G401 (cell line): ENCODE measurements around the gene RPS26. TPM values are rescaled to one million over a fixed set of nuclear protein-coding genes. Genes with fewer than 3 reads are reported as not detected.
"Not testable (repeated sequence)": the region's sequence is repeated elsewhere in the genome, so short reads cannot be mapped to it uniquely, and the experiment has no call there.

ENCODE experiments used
- DNase-seq: peaks from one replicate; pipeline ENCODE4 v3.0.0-alpha.2; 2015; ENCODE audit warnings: low spot score
- in situ Hi-C: cut with HindIII; loops from 2 replicates; pipeline ENCODE4 v1.10.0; 2016; ENCODE audit warnings: low sequenced_read_pairs, mixed read lengths
- total RNA-seq: library from RNA; depleted of rRNA; stranded (reverse); fragments of >200 nt; shearing (Covaris generic); gene quantifications from 2 replicates; pipeline ENCODE4 v1.2.3, GENCODE V29; 2014; rRNA removed

The RPS26 gene
- 1,383 and 1,581 TPM in 2 replicates for total RNA-seq

DNA sequence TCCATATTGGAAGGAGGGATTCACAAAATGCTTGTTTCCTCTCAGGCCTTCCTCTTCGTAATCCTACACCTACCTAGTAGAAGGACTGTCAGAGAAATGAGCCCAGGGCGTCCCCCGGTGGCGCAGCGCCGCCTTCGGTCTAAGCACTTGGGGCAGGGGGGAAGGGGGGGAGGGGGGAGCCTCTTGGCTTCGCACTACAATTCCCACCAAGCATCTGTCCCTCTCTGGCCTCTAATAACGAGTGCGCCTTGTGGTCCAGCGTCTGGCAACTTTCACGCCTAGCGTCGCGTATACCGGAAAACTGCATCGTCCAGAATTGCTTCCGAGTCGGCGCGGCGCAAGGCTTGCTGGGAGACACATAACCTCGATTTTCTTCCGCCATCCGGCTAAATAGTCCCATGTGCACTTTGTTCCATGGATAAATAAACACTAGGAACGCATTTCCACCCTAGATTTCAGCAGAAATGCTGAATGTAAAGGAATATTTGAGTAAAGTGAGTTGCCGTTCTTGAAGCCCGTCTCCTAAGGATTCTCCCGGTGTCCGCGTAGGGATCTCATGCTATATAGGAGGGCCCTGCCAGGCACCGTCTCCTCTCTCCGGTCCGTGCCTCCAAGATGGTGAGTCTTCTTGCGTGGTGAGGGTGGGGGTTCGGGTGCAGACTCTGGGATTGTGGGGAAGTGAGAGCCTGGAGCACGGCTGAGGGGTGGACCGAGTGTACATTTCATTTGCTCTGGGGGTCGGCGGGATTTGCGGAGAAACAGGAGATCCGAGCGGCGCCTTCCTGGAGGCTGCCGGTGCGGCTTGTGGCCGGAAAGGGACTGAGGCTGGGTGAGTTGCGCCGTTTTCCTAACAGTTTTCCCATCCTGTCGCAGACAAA lies at the start of gene RPS26:
RPS26 (plus strand) TSS at position 367 of the 878 bp plus-strand sequence; CDS start at position 616, 249 bp downstream.
- DNase-seq: peak; percentile 97
- in situ Hi-C loops: no loop called here

DNA sequence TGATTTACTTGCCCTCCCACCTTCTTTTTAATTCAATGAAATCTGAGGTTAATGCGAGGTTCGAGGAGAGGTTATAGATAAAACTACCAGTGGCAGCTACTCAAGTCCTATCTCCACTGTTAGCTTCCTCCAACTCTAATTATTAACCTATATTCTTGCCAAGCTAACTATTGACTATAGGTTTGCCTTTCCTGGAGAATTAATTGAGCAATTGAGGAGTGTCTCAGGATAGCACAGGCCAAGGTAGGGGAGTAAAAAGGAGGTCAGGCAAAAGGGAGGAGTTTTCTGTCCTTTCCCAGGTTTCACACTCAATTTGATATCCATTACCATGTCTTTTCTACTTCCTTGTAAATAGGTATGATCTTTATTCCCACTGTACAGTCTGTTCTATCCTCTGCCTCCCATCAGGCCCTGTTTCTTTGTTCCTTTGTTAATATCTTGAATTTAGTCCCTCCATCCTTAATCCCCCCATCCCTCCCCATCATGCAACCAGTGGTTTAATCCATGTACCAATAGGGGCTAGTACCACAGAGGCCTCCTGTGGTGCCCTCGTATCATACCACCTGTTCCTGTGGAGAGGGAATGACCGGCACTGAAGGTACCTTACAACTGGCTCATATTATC lies 48.4 kb upstream of the RPS26 start:
- in situ Hi-C loops: no loop called here
- DNase-seq: no peak

DNA sequence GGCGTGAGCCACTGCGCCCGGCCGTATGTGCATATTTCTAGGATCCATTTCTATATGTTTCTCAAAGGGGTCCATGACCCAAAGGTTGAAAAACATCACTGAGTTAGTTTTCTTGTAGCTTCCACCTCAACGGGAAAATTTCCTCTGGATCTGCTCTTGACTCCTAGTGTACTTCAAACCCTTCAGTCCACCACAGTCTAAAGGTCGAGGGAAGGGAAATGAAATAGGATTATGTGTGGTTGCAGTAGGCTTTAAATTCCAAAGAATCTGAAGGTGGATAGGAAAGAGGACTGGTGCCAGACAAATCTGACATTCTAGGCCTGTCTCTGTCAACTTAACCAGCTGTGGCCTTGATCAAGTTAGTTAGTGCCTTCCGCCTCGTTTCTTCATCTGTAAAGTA lies 46.4 kb upstream of the RPS26 start:
- in situ Hi-C loops: no loop called here
- DNase-seq: no peak

DNA sequence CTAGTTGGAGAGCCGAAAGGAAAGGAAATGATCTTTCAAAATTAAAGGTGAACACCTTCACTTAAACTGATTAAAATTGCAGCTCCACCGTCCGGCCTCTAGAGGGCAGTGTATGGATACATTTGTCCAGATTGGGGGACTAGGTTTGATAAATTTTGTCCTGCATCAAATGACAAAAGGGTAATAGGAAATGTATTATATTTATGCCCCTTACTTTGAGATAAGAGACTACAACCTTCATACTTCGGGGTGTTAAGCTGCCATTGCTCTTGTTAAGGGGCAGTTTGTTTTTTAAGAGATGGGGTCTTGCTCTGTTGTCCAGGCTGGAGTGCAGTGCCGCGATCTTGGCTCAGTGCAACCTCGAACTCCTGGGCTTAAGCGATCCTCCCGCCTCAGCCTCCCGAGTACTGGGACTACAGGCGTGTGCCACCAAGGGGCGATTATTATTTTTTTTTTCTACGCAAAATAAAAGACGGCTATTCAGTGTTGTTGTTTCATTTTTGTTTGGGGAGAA lies 45.5 kb upstream of the RPS26 start:
- in situ Hi-C loops: no loop called here
- DNase-seq: peak; percentile 84

DNA sequence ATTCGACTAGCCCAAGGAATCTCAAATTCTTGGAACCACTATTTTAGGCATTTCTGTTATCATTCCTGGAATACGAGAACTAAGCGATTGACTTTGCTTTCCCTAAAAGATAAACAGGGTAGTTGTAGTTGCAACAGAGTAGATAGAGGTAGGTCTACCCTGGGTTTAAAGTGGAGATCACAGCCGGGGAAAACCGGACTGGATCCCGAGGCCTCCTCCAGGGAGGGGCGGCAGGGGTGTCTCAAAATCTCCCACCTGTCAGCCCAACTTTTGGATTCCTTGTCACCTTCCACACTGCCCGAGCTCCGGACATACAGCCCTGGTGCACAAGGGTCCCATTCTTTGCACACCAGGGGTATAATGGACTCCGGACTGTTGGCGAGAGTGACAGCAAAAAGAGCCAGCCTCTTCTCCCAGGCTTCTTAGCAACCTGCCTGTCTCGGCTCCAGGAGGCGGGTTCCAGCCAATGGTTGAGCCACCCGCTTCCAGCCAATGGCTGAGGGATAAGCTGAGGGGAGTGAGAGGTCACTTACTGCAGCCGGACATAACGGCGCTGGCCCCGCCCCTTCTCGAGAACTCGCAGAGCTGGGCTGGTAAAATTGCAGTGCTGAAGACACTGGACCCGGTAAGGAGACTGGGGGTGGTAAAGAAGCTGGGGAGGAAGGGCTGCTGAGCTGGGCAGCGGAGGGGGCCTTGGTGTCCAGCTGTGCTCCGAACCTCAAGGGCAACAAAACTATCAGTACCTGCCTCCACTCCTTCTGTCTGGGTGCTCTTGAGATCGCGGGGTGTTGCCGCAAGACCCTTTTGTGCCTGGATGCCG lies 44.8 kb upstream of the RPS26 start, which contains the start of gene SUOX:
SUOX (plus strand) TSS at position 562 of the 820 bp plus-strand sequence. CDS start 4,946 bp downstream, outside the sequence.
- in situ Hi-C loops: no loop called here
- peak; percentile 100 for DNase-seq

DNA sequence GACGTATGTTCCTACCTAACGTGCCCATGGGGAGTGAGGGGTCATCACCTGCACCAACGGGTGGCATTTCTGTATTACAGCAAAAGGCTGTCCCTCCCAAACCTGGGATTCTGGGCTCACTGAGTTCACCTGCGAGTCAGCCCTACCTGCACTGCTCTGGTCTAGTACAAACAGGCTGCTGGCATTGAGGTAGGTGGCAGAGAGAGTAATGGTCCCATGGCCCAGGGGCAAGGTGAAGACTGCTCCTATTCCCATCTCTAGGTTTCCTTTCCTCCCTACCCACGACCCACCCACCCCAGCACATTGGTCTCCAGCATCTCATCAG lies 44.2 kb upstream of the RPS26 start:
- no peak for DNase-seq
- in situ Hi-C loops: no loop called here

DNA sequence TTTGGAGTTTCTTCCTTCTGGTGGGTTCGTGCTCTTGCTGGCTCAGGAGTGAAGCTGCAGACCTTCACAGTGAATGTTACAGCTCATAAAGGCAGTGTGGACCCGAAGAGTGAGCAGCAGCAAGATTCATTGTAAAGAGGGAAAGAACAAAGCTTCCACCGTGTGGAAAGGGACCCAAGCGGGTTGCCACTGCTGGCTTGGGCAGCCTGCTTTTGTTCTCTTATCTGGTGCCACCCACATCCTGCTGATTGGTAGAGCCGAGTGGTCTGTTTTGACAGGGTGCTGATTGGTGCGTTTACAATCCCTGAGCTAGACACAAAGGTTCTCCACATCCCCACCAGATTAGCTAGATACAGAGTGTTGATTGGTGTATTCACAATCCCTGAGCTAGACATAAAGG lies 42.2 kb upstream of the RPS26 start:
- DNase-seq, in situ Hi-C loops: not testable (repeated sequence)

DNA sequence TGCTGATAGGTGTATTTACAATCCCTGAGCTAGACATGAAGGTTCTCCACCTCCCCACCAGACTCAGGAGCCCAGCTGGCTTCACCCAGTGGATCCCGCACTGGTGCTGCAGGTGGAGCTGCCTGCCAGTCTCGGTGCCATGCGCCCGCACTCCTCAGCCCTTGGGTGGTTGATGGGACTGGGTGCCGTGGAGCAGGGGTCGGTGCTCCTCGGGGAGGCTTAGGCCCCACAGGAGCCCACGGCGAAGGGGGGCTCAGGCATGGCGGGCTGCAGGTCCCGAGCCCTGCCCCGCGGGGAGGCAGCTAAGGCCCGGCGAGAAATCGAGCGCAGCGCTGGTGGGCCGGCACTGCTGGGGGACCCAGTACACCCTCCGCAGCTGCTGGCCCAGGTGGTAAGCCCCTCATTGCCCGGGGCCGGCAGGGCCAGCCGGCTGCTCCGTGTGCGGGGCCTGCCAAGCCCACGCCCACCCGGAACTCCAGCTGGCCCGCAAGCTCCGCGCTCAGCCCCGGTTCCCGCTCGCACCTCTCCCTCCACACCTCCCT lies 41.6 kb upstream of the RPS26 start:
- not testable (repeated sequence) for DNase-seq

DNA sequence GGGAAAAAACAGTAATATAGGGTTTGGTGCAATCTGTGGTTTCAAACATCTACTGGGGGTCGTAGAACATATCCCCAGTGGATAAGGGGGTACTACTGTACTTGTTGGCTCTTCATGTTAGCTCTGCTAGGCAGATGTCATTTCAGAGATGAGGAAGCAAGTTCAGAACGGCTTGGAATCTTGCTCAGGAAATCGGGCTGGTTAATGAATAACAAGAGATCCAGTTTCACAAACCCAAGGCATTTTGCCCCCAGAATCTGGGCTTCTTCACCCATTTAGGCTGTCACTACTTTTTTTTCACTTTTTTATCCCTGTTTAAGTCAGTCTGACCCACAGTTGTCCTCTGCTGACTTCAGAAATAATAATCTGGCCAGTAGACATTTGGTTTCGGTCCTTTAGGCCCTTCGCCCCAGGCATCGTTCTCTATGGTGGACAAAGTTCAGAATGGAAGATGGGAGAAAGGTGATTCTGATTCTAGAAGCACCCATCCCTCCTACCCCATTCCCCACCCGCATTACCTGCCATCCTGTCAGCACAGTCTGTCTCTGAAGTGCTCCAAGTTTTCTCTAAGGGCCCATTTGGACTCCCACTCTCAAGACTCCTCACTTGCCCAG lies 40.1 kb upstream of the RPS26 start:
- in situ Hi-C loops: no loop called here
- no peak for DNase-seq

More for the DNA sequence above, 41.6 kb upstream of the RPS26 start:
- in situ Hi-C loops: not testable (repeated sequence)

DNA sequence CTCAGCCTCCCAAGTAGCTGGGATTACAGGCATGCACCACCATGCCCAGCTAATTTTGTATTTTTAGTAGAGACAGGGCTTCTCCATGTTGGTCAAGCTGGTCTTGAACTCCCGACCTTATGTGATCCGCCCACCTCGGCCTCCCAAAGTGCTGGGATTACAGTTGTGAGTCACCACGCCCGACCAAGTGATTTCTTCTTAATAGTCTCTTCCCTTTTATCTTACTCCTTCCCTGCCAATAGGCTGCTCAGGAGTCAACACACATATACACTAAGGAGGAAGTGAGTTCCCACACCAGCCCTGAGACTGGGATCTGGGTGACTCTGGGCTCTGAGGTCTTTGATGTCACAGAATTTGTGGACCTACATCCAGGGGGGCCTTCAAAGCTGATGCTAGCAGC lies 38.3 kb upstream of the RPS26 start:
- in situ Hi-C loops, DNase-seq: not testable (repeated sequence)

DNA sequence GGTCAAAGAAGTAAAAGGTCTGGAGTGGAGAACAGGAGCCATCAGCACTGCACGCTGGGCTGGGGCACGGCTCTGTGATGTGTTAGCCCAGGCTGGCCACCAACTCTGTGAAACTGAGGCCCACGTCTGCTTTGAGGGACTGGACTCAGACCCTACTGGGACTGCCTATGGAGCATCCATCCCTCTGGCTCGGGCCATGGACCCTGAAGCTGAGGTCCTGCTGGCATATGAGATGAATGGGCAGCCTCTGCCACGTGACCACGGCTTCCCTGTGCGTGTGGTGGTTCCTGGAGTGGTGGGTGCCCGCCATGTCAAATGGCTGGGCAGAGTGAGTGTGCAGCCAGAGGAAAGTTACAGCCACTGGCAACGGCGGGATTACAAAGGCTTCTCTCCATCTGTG lies 37.5 kb upstream of the RPS26 start:
- DNase-seq: no peak
- in situ Hi-C loops: no loop called here

DNA sequence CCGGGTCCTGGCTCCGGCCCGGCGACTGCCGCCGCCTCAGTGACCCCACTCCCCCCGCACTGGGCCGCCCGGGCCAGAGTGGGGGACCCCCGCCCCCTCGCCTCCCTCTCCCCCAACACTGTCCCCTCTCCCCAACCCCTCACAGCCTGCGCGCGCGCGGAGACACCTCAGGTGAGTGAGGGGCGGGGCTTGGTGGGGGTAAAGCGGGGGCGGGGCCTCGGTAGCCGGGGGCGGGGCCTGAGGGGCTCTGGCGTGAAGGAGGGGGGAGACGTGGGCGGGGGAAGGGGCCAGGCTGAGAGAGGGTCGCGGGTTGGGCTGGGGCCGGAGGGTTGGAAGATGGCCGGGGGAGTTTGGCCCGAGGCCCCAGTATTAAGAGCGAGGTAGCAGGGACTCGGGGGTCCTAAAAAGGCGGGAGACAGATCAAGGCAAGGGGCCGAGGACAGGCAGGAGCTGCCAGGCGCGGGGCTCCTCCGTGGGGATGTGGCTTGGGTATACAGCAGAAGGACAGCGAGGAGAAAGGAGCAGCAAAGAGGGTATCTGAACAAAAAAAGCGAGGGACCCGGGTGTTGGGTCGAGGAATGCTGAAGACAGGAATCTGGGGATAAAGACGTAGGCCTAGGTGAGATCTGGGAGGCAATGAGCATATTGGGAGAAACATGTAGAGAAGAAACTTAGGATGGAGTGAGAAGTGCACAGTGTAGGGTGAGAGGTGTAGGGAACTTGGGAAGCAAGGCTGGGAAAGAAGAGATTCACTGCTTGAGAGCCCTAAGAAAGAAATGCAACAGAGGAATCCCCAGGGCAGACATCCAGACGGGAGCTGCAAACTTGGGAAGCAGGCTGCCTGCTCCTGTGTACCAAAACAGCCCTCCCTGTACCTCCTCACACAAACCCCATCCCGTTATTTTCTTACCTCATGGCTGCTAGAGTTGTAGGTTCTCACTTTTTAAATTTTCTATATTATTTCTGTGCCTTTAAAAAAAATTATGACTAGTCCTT lies 33.9 kb upstream of the RPS26 start:
- DNase-seq: peak; percentile 67
- in situ Hi-C loops: no loop called here

DNA sequence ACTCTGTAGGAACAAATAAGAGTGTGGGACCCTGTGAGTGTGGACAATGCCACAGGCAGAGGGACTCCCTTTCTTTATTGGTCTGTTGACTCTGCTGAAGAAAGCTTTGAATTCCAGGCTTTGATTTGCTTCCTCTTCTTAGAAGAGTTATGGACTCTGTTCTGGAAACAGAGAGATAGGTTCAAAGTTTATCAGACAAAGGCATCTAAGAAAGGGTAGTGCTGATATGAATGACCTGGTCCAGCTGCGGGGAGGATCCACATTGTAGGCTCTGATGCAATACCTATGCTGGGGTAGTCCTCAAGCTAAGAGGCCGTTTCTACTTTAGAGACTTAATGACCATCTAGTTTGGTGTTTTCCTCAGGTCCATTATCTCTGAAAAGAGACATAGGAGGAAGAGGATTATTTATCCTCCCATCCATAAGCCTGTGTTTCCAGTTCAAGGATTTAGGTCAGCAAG lies 31.6 kb upstream of the RPS26 start:
- no peak for DNase-seq
- in situ Hi-C loops: no loop called here

DNA sequence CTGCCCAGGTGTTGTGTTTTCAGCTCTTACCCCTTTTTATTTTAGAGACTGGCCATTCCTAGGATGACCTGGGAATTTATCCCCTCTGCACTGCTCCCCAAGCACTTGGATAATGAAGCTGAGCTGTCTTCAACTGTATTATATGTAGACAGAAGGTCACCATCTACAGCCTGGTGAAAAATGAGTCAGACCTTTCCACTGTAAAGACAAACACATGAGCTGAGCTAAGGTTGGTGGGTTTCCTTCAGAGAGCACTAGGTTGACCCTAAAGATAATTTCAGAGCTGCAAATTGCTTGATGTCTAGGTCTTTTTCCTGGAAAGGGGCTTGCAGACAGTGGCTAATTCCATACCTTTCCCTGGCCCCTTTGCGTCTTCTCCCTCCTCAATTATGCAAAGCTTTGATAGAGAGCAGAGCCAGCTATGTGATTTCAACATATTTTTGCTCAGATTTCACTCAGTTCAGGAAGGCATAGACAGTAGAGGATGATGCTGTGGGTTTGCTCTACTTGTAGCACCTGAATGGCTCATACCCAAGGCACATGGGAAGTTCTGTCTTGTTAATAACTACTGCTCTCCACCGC lies 30.1 kb upstream of the RPS26 start:
- DNase-seq: no peak
- in situ Hi-C loops: no loop called here

DNA sequence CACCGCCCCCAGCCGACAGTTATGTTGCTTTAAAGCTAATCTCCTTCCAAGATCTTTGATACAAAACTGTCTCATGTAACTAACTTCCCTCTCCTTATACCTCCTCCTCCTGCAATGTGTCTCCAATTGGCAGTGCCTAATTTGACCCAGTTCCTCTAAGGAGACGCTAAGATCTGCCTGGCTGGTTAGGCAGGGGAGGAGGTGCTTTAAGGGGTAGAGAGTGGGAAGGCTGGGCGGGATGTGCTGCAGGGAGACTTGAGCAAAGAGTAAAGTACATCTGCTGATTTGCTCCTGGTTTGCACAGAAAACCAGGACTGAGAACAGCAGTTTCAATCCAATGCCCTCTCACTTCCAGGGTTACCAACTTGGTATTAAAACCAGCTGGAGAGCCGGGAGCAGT lies 28.2 kb upstream of the RPS26 start:
- no peak for DNase-seq
- in situ Hi-C loops: no loop called here

DNA sequence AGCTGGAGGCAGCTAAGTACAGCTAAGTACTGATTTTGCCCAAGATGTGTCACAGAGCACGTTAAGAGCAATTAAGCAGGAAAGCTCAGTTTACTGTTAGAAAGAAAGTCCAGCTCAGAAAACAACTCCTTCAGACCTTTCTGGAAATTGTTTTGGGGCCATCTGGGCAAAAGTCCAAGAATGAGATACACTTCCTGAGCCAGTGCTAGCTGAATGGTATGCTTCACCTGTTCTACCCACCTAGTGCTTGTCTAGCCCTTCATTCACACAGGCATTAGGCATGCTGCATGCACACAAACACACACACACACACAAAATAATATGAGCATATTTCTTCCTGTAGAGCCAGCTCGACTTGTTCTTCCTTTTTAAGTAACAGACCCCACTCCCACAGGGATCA lies 27.5 kb upstream of the RPS26 start:
- DNase-seq: no peak
- in situ Hi-C loops: no loop called here

DNA sequence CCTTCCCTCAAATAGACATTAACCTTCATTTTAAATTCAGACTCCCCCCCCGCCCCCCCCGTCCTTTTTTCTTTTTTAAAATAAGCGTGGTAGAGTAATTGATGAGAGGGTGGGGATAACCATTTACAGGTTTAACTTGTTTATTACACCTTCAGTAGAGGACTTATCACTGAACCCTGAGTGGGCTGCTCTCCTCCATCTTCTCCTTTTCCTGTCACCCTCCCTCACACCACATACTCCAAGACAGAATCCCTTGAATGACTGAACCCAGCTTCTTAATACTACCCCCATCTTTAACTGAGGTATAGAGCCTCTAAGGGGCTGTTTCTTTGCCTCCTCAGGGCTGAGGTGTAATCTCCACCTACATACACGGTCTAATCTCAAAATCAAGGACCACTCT lies 24.5 kb upstream of the RPS26 start:
- DNase-seq: no peak
- in situ Hi-C loops: no loop called here
